ENCODE results near the gene ACIN1.

Gene ACIN1

GRCh38 chr14:23104591-23105347, 9.8 kb upstream of the ACIN1 start, which contains the start of gene CIROP:
Gene CIROP (minus strand): TSS chr14:23104989. CDS start chr14:23104920, 69 bp downstream.
- no peak within 1 kb of the TSS for H3K4me3 ChIP-seq (ENCODE audit: low read length)
- TF ChIP-seq ZNF274 (IDR thresholded peaks at IDR 0.05; ENCODE audit: low read depth, low read length) = no peak

GRCh38 chr14:23104070-23104590, 9.2 kb upstream of the ACIN1 start:
- no peak overlapping the region for H3K4me3 ChIP-seq (ENCODE audit: low read length)
- TF ChIP-seq ZNF274 (IDR thresholded peaks at IDR 0.05; ENCODE audit: low read depth, low read length) = no peak

GRCh38 chr14:23103581-23103980, 8.6 kb upstream of the ACIN1 start:
- H3K4me3 ChIP-seq (ENCODE audit: low read length) = no peak overlapping the region
- no peak for TF ChIP-seq ZNF274 (IDR thresholded peaks at IDR 0.05; ENCODE audit: low read depth, low read length)

GRCh38 chr14:23102801-23103200, 7.9 kb upstream of the ACIN1 start:
- TF ChIP-seq ZNF274 (IDR thresholded peaks at IDR 0.05; ENCODE audit: low read depth, low read length) = no peak
- no peak overlapping the region for H3K4me3 ChIP-seq (ENCODE audit: low read length)

DNA sequence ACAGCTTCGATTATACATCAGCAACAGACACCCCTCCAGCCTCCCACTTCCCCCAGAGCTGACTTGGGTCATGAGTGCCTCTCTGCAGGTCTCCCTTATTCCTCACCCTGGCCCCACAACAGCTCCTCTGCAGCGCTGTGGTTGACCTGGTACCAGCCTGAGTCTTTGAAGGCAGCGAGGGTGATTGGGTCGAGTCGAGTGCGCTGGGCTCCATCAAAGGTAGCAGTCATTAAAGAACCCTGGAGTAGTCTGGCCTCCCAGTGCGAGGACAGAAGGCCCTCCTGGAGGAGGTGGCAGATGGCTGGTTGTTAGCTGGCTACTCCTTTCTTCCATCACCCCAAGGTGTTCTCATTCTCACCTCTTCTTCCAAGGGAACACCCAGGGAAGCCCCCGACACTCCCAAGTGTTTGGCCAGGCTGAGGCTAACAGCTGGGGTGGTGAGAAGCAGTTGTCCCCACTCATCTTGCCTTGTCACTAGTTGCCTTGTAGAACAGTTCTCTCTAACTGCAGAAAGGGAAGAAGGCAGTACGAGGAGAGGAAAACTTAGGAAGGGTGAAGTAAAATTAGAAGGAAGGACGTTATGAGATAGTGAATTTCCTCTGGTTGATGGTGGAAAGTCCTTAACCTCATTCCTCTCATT, 7.2 kb upstream of the ACIN1 start:
- no peak overlapping the region for H3K4me3 ChIP-seq (ENCODE audit: low read length)
- no peak for TF ChIP-seq ZNF274 (IDR thresholded peaks at IDR 0.05; ENCODE audit: low read depth, low read length)

- H3K4me3 ChIP-seq (ENCODE audit: low read length) = no peak overlapping the region
- no peak for TF ChIP-seq ZNF274 (IDR thresholded peaks at IDR 0.05; ENCODE audit: low read depth, low read length)
Observed at GRCh38 chr14:23101213-23101970, 6.5 kb upstream of the ACIN1 start.

DNA sequence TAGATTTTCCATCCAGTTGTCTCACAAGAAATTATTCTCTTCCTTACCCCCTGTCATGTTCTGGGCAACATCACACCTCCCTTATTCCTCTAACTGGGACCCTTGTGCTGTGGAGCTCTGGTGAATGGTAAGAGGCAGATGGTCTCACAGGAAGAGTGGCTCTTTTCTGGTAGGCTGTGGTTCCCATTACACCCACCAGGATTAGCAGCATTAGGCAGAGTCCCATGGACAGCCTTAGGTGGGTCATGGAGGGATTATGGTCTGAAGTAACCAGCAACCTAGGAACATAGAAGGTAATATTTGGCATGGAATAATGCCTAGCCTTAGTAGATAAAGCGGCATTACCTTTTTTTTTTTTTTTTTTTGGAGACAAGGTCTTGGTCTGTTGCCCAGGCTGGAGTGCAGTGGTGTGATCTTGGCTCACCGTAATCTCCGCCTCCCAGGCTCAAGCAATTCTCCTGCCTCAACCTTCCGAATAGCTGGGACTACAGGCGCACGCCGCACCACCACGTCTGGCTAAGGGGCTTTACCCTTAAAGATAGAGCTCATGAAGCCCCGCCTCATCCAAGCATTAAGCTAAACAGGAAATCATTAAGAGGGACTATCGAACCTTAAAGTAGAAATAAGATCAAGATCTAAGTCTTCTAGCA, 4.4 kb upstream of the ACIN1 start:
- no peak for TF ChIP-seq ZNF274 (IDR thresholded peaks at IDR 0.05; ENCODE audit: low read depth, low read length)
- H3K4me3 ChIP-seq (ENCODE audit: low read length) = no peak overlapping the region

DNA sequence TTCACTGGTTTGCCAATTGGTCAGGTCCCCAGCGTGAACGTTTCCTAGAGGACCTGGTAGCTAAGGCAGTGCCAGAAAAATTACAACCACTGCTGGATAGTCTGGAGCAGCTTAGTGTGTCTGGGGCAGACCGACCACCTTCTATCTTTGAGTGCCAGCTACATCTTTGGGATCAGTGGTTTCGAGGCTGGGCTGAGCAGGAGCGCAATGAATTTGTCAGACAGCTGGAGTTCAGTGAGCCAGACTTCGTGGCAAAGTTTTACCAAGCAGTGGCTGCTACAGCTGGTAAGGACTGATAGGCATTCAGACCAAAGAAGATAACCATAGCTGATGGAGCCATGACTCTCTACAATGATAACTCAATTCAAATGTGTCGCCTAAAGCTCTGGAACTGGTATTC, 2.9 kb upstream of the ACIN1 start:
- H3K4me3 ChIP-seq (ENCODE audit: low read length) = no peak overlapping the region
- TF ChIP-seq ZNF274 (IDR thresholded peaks at IDR 0.05; ENCODE audit: low read depth, low read length) = no peak

DNA sequence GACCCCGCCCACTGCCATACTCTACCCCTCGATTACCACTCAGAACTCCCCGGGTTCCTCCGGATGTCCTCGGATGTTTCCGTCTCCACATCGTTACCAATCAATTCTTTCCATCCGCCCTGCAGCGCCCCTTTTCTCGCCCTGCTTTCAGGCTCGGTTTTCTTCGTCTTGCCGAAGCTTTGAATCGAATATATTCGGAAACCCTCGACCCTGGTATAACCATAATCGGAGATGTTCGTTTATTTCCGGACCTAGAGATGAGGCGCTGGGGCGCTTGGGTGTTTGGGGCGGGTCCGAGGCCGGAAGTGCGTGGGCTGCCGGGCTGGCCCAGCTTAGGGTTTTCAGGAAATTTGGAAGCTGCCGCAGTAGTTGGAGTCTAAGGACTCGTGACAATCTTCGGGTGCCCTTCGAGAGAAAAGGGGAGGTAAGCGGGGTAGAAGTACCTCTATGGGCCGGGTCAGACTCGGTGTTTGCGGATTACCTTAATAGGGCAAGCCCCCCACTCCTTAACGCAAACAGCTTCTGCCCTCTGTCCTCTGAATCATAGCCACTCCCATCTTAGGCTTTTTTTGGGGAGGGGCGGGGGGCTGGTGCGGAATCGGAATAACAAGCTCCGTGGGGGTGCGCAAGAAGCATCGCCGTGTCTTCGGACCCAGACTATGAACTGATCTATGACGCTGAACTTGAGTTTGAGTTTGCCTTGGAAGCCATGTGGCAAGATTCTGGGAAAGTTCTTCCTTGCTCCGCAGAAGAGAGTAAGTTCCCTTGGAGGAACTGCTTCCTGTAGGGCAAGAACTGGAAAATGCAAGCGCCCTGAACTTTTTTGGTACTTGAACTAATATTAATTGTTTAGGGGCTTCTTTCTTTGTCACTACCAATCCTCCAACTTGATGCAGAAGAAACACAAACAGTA, 516 bp upstream of the ACIN1 start, which contains the start of gene C14orf119:
Gene C14orf119 (plus strand): TSS at position 310 of the 913 bp plus-strand sequence. CDS start 2,154 bp downstream, outside the sequence.
- H3K4me3 ChIP-seq (ENCODE audit: low read length) = peak within 1 kb of the TSS; percentile 90
- no peak for TF ChIP-seq ZNF274 (IDR thresholded peaks at IDR 0.05; ENCODE audit: low read depth, low read length)

DNA sequence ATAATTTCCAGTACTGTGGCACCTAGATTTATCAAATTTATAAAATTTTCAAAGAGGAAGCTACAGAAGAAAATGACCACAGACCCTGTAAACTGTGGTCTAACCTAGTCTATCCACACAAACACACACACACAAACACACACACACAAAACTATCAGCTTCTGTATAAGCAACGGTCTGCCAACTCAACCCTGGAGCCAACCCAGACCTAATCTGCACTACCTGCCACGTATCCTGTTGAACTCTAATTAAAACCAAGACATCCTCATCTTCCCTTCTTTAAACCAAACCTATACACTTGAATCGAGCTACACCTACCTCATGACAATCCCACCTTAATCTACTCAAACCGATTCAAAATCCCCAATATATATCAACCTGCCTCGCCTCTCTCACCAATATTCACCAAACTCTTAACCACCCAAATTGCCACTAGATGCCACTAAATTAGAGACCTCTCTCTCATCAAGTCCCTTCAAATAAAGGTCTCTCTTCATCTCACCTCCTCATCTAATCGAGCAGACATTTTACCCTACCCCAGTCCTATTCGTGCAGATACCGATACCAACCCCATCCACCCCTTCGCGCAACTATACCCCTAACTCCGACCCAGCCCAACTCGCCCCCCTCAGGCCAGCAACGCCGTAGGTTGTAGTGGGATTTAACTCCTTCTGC, 808 bp downstream of the ACIN1 start:
- TF ChIP-seq ZNF274 (IDR thresholded peaks at IDR 0.05; ENCODE audit: low read depth, low read length) = no peak
- H3K4me3 ChIP-seq (ENCODE audit: low read length) = peak overlapping the region; percentile 79

GRCh38 chr14:23093526-23093925, 1.4 kb downstream of the ACIN1 start:
- H3K4me3 ChIP-seq (ENCODE audit: low read length) = peak overlapping the region; percentile 79; the same call in 1 of the 2 replicates
- TF ChIP-seq ZNF274 (IDR thresholded peaks at IDR 0.05; ENCODE audit: low read depth, low read length) = no peak

- no peak overlapping the region for H3K4me3 ChIP-seq (ENCODE audit: low read length)
- no peak for TF ChIP-seq ZNF274 (IDR thresholded peaks at IDR 0.05; ENCODE audit: low read depth, low read length)
Observed at GRCh38 chr14:23093104-23093503, 1.8 kb downstream of the ACIN1 start.

Data from GM08714 (cell line).